SK-N-SH (cell line): Measurements from ENCODE around the gene NIPAL4. TPM values are rescaled to one million over a fixed set of nuclear protein-coding genes. Genes with fewer than 3 reads are reported as not detected.
A peak's percentile ranks its signal among the peaks of the same experiment; 100 is the strongest.

Experiments used
- CTCF ChIA-PET: fragments of 300-600, 350-600 bp; formaldehyde crosslinking; extraction: SDS; loops from one replicate; lab custom pipeline; 2021; lab: Yijun Ruan, JAX
- POLR2A ChIA-PET: fragments of 350-600 bp; sonication (Branson Sonifier 250); formaldehyde crosslinking; extraction: SDS; loops from one replicate; lab custom pipeline; 2020; ENCODE audit warnings: antibody characterized with exemption, inconsistent platforms; lab: Yijun Ruan, JAX
- DNase-seq: peaks from one replicate; pipeline ENCODE4 v3.0.0; 2012
- H2AFZ ChIP-seq: fragments of 200-600 bp; sonication (generic); 2 replicates; pipeline ENCODE4 v1.8.1; 2016; ENCODE audit warnings: antibody characterized with exemption, mild to moderate bottlenecking, low read depth
- H3F3A ChIP-seq: fragments of 200-600 bp; sonication (generic); replicated peaks from 2 replicates; pipeline ENCODE3; 2016; ENCODE audit warnings: antibody characterized with exemption, mild to moderate bottlenecking; ENCODE audit not compliant: insufficient read depth
- H3K27ac ChIP-seq, 2 experiments: fragments of 200-500 bp in 1 of 2; fragments of 200-600 bp in 1 of 2; sonication (Bioruptor generic) in 1 of 2; sonication (generic), shearing (Covaris generic) in 1 of 2; 2 replicates each; pipeline versions ENCODE4 v1.5.1 to v1.6.1; 2014 to 2016; ENCODE audit warnings: low read depth in 2 of 2, inconsistent platforms in 1 of 2, low read length in 1 of 2, mild to moderate bottlenecking in 1 of 2, mixed read lengths in 1 of 2
- H3K27me3 ChIP-seq: fragments of 200-600 bp; sonication (generic), shearing (Covaris generic); 2 replicates; pipeline ENCODE4 v1.6.1; 2016; ENCODE audit warnings: mixed run types; ENCODE audit not compliant: insufficient read depth
- H3K36me3 ChIP-seq, 2 experiments: fragments of 200-500 bp in 1 of 2; fragments of 200-600 bp in 1 of 2; sonication (Bioruptor generic) in 1 of 2; sonication (generic) in 1 of 2; replicated peaks in 1 of 2; 2 replicates each; pipeline versions ENCODE3 to v1.5.1; 2014 to 2016; ENCODE audit warnings: low read length in 1 of 2, mild to moderate bottlenecking in 1 of 2; ENCODE audit not compliant: insufficient read depth in 2 of 2, control insufficient read depth in 1 of 2
- H3K4me1 ChIP-seq, 2 experiments: fragments of 200-500 bp in 1 of 2; fragments of 200-600 bp in 1 of 2; sonication (Bioruptor generic) in 1 of 2; sonication (generic), shearing (Covaris generic) in 1 of 2; 2 replicates each; pipeline versions ENCODE4 v1.5.1 to v1.6.1; 2014 to 2016; ENCODE audit warnings: low read depth in 1 of 2, low read length in 1 of 2, mixed run types in 1 of 2; ENCODE audit not compliant: insufficient read depth in 2 of 2, control insufficient read depth in 1 of 2
- H3K4me2 ChIP-seq: fragments of 200-600 bp; sonication (generic), shearing (Covaris generic); 2 replicates; pipeline ENCODE4 v1.6.1; 2017; ENCODE audit warnings: mixed run types
- H3K4me3 ChIP-seq, 2 experiments: fragments of 200-500 bp in 1 of 2; fragments of 200-600 bp in 1 of 2; sonication (Bioruptor generic) in 1 of 2; sonication (generic), shearing (Covaris generic) in 1 of 2; 2 replicates each; pipeline versions ENCODE4 v1.5.1 to v1.8.1; 2014 to 2016; ENCODE audit warnings: low read depth in 2 of 2, inconsistent platforms in 1 of 2, low read length in 1 of 2, mild to moderate bottlenecking in 1 of 2, mixed read lengths in 1 of 2, moderate library complexity in 1 of 2
- H3K79me2 ChIP-seq: fragments of 200-600 bp; sonication (generic); 2 replicates; pipeline ENCODE4 v1.8.1; 2017; ENCODE audit warnings: mild to moderate bottlenecking; ENCODE audit not compliant: insufficient read depth
- H3K9ac ChIP-seq: fragments of 200-600 bp; sonication (generic); 2 replicates; pipeline ENCODE4 v1.6.1; 2017; ENCODE audit warnings: mixed run types
- H3K9me2 ChIP-seq: fragments of 200-600 bp; sonication (generic); 2 replicates; pipeline ENCODE4 v1.6.1; 2017; ENCODE audit warnings: mixed run types
- H3K9me3 ChIP-seq: fragments of 200-600 bp; sonication (generic); 2 replicates; pipeline ENCODE4 v1.6.1; 2017; ENCODE audit warnings: mixed run types, mild to moderate bottlenecking, moderate library complexity
- H4K20me1 ChIP-seq: fragments of 200-600 bp; sonication (generic); 2 replicates; pipeline ENCODE4 v1.6.1; 2017; ENCODE audit warnings: mild to moderate bottlenecking, mixed run types; ENCODE audit not compliant: insufficient read depth
- EP300 ChIP-seq, 2 experiments: IDR thresholded peaks; 2 replicates each; pipeline versions ENCODE4 v1.4.0 to v1.6.1; 2012; ENCODE audit warnings: borderline replicate concordance in 1 of 2, low read depth in 1 of 2, low read length in 1 of 2
- FOSL2 ChIP-seq: IDR thresholded peaks from 2 replicates; pipeline ENCODE4 v1.4.0; 2012; ENCODE audit warnings: low read depth, mild to moderate bottlenecking, moderate library complexity, borderline replicate concordance
- FOXJ3 ChIP-seq: sonication (generic); formaldehyde crosslinking; IDR thresholded peaks from 2 replicates; pipeline ENCODE4 v1.5.1; 2020; ENCODE audit warnings: mild to moderate bottlenecking, missing genetic modification reagents
- GABPA ChIP-seq: IDR thresholded peaks from 2 replicates; pipeline ENCODE4 v1.4.0; 2012; ENCODE audit warnings: low read depth, mild to moderate bottlenecking
- JUND ChIP-seq: IDR thresholded peaks from 2 replicates; pipeline ENCODE4 v1.4.0; 2012
- MXI1 ChIP-seq: IDR thresholded peaks from 2 replicates; pipeline ENCODE4 v1.6.1; 2012; ENCODE audit warnings: mild to moderate bottlenecking, low read depth, low read length, improper control_type of control experiment
- RCOR1 ChIP-seq: fragments of 150-350 bp; IDR thresholded peaks from 2 replicates; pipeline ENCODE4 v1.6.1; 2017; ENCODE audit warnings: antibody characterized with exemption, low read length
- RFX5 ChIP-seq: IDR thresholded peaks from 2 replicates; pipeline ENCODE4 v1.6.1; 2012; ENCODE audit warnings: mild to moderate bottlenecking, improper control_type of control experiment, low read length
- TEAD4 ChIP-seq: IDR thresholded peaks from 2 replicates; pipeline ENCODE4 v1.4.0; 2012; ENCODE audit warnings: mild to moderate bottlenecking, borderline replicate concordance; ENCODE audit not compliant: insufficient read depth
- YY1 ChIP-seq: IDR thresholded peaks from 2 replicates; pipeline ENCODE4 v1.4.0; 2012; ENCODE audit warnings: low read depth, mild to moderate bottlenecking
- WGBS: methylation state at CpG from one replicate; pipeline ENCODE4 v1.1.6; 2017; ENCODE audit warnings: low lambda C conversion rate; 5-methylcytosine and 5-hydroxymethylcytosine counted together
- polyA plus RNA-seq, 3 experiments: library from polyadenylated mRNA; depleted of rRNA; stranded (reverse); fragments of >200 nt; gene quantifications; 2 replicates each; pipeline ENCODE4 v1.2.3, GENCODE V29; 2012
- TF ChIP-seq, protein P1 (sequence below): fragments of 150-350 bp; IDR thresholded peaks from 2 replicates; pipeline ENCODE4 v1.6.1; 2016; ENCODE audit warnings: mild to moderate bottlenecking, low read depth, low read length
- TF ChIP-seq, protein P2 (sequence below): IDR thresholded peaks from 2 replicates; pipeline ENCODE4 v1.4.0; 2012; ENCODE audit warnings: low read depth, borderline replicate concordance
- TF ChIP-seq, protein P3 (sequence below): IDR thresholded peaks from 2 replicates; pipeline ENCODE4 v1.6.1; 2012; ENCODE audit warnings: mild to moderate bottlenecking, low read depth, low read length, moderate library complexity
- TF ChIP-seq, protein P4 (sequence below): IDR thresholded peaks from 2 replicates; pipeline ENCODE4 v1.4.0; 2012; ENCODE audit warnings: low read depth, borderline replicate concordance
- TF ChIP-seq, protein P5 (sequence below): IDR thresholded peaks from 2 replicates; pipeline ENCODE4; 2012

The NIPAL4 gene
- polyA plus RNA-seq, 1 of the 3 experiments (the other 2 are of a cell fraction), result 2.3 TPM

DNA sequence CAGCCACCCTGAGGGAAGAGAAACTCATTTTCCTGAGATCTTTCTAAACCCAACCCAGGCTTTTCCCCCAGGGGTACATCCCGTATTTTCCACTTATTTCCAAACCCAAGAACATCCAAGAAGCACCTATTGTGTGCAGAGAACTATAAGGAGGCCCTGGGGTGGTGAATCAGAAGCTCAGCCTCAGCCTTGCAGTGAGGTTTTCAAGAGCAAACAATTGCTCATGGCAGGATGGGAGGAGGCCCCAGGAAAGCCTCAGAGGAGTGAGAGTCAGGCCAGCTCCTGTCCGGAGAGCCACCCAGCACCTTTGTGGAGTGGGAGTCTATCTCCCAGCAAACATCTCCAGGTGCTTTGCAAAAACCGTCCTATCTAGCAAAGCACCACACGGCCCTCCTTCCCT is 19.2 kb downstream of the NIPAL4 start:
- CTCF ChIA-PET, result interaction anchor here (0.5 to 8.1 kb wide), 7 partner anchors 10 to 152 kb away, joined by 3 to 102 read pairs (median 6); partner anchors contain the start of gene NIPAL4
- H3K4me1 ChIP-seq, result peaks cover 2 to 3% of the 10 kb centered on the region in 2 experiments; a peak in 2 of 4 replicates
- no peaks in the 10 kb centered on the region for H4K20me1 ChIP-seq
- H3K27me3 ChIP-seq, result no peaks in the 10 kb centered on the region
- H3K4me3 ChIP-seq, result no peak overlapping the region
- peaks cover 23% of the 10 kb centered on the region; the same call in 1 of the 2 replicates for H3K79me2 ChIP-seq
- peaks cover 28 to 52% of the 10 kb centered on the region in 2 experiments for H3K36me3 ChIP-seq
- TF ChIP-seq, protein P1, sequence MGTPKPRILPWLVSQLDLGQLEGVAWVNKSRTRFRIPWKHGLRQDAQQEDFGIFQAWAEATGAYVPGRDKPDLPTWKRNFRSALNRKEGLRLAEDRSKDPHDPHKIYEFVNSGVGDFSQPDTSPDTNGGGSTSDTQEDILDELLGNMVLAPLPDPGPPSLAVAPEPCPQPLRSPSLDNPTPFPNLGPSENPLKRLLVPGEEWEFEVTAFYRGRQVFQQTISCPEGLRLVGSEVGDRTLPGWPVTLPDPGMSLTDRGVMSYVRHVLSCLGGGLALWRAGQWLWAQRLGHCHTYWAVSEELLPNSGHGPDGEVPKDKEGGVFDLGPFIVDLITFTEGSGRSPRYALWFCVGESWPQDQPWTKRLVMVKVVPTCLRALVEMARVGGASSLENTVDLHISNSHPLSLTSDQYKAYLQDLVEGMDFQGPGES, result no peak
- TF ChIP-seq FOXJ3 (CRISPR knock-in tag) (no peak), RFX5 (no peak), EP300 (IDR thresholded peaks at IDR 0.05; ENCODE audit: borderline replicate concordance in 1 of 2, low read depth in 1 of 2, low read length in 1 of 2) (no peak), RCOR1 (no peak), FOSL2 (no peak)
- TF ChIP-seq, protein P2, sequence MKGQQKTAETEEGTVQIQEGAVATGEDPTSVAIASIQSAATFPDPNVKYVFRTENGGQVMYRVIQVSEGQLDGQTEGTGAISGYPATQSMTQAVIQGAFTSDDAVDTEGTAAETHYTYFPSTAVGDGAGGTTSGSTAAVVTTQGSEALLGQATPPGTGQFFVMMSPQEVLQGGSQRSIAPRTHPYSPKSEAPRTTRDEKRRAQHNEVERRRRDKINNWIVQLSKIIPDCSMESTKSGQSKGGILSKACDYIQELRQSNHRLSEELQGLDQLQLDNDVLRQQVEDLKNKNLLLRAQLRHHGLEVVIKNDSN, result no peak
- no peaks in the 10 kb centered on the region for H3K9me3 ChIP-seq
- peaks cover 49% of the 10 kb centered on the region for H3F3A ChIP-seq
- POLR2A ChIA-PET, result no interaction called here
- peak overlapping the region in 1 of 2 experiments; percentile 66; a peak in 1 of 4 replicates for H3K27ac ChIP-seq
- H3K4me2 ChIP-seq, result no peak overlapping the region
- 74% methylated on average over 3 of the region's 4 CpGs for WGBS
- no peak overlapping the region for H2AFZ ChIP-seq
- DNase-seq, result no peak
- no peak overlapping the region for H3K9ac ChIP-seq
- H3K9me2 ChIP-seq, result no peaks in the 10 kb centered on the region

DNA sequence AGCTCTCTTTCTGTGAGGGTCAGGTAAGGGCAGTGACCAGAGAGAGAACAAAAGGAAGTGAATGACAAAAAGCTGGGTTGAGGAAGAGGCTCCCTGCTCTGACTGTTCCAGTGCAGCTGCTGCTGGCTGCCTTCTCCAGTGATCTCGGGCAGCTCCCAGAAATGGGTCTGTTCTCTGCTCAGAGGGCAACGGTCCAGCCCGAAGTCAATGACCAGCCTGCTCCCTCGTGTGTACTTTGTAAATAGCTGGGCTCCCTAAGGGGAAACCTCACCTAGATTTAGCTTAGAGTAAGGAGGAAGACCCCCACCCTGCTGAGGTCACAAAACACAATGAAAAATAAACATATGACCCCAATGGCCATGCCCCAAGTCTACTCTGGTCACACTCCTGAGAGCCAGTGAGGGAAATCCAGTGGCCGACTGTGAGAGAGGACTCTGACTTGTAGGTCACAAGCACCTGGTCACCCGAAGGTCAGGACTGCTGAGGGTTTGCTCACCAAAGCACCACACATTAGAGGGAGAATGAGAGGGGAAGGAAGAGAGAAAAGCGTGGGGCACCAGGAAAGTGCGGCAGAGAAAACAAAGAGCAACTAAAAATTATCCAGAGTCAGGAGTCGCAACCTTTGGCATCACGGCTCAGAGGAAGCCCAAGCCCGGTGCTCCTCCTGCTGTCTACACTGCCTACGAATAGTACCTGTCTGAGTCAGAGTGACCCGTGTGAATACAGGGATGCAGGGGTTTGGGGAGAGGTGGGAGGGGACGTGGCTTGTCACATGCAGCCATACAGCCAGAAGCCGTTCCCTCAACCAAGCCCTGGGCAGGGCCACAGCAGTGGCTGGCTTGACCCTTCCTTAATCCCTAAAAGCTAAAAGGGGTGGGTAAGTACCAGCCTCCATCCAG is 19.8 kb downstream of the NIPAL4 start:
- peaks cover 0 to 2% of the 10 kb centered on the region in 2 experiments; a peak in 1 of 4 replicates for H3K4me1 ChIP-seq
- WGBS, result 90% methylated on average over 14 of the region's 15 CpGs
- no peaks in the 10 kb centered on the region for H3K27me3 ChIP-seq
- H3K4me2 ChIP-seq, result no peak overlapping the region
- H2AFZ ChIP-seq, result no peak overlapping the region
- H3F3A ChIP-seq, result peaks cover 51% of the 10 kb centered on the region
- peaks cover 18% of the 10 kb centered on the region; the same call in 1 of the 2 replicates for H3K79me2 ChIP-seq
- peak overlapping the region in 1 of 2 experiments; percentile 66; a peak in 1 of 4 replicates for H3K27ac ChIP-seq
- CTCF ChIA-PET, result interaction anchor here (0.5 to 8.1 kb wide), 6 partner anchors 10 to 153 kb away, joined by 3 to 102 read pairs (median 4); no protein-coding TSS in a partner anchor
- H3K36me3 ChIP-seq, result peaks cover 30 to 55% of the 10 kb centered on the region in 2 experiments
- no peak for DNase-seq
- no peak overlapping the region for H3K4me3 ChIP-seq
- H3K9me3 ChIP-seq, result no peaks in the 10 kb centered on the region
- no peaks in the 10 kb centered on the region for H4K20me1 ChIP-seq
- POLR2A ChIA-PET, result no interaction called here
- H3K9ac ChIP-seq, result no peak overlapping the region
- no peaks in the 10 kb centered on the region for H3K9me2 ChIP-seq
- TF ChIP-seq JUND (no peak), RFX5 (no peak), MXI1 (no peak), TEAD4 (no peak), YY1 (no peak), GABPA (no peak)
- TF ChIP-seq, protein P3, sequence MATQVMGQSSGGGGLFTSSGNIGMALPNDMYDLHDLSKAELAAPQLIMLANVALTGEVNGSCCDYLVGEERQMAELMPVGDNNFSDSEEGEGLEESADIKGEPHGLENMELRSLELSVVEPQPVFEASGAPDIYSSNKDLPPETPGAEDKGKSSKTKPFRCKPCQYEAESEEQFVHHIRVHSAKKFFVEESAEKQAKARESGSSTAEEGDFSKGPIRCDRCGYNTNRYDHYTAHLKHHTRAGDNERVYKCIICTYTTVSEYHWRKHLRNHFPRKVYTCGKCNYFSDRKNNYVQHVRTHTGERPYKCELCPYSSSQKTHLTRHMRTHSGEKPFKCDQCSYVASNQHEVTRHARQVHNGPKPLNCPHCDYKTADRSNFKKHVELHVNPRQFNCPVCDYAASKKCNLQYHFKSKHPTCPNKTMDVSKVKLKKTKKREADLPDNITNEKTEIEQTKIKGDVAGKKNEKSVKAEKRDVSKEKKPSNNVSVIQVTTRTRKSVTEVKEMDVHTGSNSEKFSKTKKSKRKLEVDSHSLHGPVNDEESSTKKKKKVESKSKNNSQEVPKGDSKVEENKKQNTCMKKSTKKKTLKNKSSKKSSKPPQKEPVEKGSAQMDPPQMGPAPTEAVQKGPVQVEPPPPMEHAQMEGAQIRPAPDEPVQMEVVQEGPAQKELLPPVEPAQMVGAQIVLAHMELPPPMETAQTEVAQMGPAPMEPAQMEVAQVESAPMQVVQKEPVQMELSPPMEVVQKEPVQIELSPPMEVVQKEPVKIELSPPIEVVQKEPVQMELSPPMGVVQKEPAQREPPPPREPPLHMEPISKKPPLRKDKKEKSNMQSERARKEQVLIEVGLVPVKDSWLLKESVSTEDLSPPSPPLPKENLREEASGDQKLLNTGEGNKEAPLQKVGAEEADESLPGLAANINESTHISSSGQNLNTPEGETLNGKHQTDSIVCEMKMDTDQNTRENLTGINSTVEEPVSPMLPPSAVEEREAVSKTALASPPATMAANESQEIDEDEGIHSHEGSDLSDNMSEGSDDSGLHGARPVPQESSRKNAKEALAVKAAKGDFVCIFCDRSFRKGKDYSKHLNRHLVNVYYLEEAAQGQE, result no peak
- TF ChIP-seq, protein P4, sequence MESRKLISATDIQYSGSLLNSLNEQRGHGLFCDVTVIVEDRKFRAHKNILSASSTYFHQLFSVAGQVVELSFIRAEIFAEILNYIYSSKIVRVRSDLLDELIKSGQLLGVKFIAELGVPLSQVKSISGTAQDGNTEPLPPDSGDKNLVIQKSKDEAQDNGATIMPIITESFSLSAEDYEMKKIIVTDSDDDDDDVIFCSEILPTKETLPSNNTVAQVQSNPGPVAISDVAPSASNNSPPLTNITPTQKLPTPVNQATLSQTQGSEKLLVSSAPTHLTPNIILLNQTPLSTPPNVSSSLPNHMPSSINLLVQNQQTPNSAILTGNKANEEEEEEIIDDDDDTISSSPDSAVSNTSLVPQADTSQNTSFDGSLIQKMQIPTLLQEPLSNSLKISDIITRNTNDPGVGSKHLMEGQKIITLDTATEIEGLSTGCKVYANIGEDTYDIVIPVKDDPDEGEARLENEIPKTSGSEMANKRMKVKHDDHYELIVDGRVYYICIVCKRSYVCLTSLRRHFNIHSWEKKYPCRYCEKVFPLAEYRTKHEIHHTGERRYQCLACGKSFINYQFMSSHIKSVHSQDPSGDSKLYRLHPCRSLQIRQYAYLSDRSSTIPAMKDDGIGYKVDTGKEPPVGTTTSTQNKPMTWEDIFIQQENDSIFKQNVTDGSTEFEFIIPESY, result no peak
- TF ChIP-seq, protein P5, sequence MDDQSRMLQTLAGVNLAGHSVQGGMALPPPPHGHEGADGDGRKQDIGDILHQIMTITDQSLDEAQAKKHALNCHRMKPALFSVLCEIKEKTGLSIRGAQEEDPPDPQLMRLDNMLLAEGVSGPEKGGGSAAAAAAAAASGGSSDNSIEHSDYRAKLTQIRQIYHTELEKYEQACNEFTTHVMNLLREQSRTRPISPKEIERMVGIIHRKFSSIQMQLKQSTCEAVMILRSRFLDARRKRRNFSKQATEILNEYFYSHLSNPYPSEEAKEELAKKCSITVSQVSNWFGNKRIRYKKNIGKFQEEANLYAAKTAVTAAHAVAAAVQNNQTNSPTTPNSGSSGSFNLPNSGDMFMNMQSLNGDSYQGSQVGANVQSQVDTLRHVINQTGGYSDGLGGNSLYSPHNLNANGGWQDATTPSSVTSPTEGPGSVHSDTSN, result no peak
